LHCN-M2 (cell line): ENCODE data around the gene CHCHD6. TPM values are rescaled to one million over a fixed set of nuclear protein-coding genes. Genes with fewer than 3 reads are reported as not detected.

Source experiments
- DNase-seq: peaks from one replicate; pipeline ENCODE4 v3.0.0-alpha.2; 2012; ENCODE audit warnings: low read depth
- total RNA-seq: library from RNA; depleted of rRNA; stranded (reverse); fragments of >200 nt; gene quantifications from 2 replicates; pipeline ENCODE4 v1.2.3, GENCODE V29; 2014

CHCHD6 gene
- total RNA-seq, 1 experiment from 2014 or later = 23.5 TPM

DNA sequence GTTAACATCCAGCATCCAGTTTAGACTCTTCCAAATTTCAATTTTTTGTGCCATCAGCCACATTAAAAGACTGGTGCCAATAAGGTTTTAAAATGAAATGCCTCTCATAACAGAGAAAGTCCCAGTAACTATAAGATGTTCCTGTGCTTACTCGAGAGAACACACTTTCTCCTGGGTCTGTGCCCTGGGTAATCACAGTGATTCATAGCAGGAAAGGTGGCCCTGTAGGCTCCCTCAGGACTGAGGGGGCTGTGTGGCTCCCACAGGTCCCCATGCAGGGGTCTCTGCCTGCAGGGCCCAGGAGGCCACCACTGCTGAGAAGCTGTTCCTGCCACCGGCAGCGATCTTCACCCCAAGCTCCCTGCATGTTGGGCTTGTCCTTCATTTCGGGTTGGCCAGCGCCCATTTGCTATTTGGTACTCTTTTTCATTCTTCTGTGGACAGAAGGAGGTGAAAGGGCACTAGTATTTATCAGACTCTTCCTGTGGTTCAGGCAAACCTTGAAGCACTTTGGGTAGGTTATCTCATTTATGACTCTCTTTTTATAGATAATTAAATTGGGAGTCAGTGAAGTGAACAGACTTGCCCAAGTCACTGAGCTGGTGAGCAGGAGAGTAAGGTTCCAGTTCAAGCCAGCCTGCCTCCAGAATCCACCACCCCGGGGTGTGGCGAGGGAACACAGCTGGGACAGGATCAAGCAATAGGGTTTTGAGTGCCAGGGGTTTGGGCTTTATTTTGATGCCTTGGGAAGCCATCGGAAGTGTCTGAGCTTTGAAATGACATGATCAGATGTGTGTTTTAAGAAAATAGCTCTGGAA is 234.7 kb downstream of the CHCHD6 start:
- no peak for DNase-seq

DNA sequence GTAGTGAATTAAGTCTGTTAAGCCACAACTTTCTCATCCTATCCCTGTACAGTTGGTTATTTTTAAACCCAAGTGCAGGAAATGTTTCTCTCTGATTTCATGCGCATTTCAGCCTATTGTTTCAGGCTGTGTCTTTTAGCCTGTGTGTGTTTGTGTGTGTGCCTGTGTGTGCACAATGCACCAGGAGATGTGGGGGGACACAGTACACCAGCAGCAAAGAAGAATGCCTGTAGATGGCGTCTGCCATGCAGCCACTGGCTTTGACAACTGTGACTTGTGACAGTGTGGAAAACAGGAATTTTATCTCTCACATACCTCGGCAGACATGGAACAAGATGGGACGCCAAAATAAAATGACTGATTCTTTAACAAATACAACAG is 235.3 kb downstream of the CHCHD6 start:
- DNase-seq = no peak

DNA sequence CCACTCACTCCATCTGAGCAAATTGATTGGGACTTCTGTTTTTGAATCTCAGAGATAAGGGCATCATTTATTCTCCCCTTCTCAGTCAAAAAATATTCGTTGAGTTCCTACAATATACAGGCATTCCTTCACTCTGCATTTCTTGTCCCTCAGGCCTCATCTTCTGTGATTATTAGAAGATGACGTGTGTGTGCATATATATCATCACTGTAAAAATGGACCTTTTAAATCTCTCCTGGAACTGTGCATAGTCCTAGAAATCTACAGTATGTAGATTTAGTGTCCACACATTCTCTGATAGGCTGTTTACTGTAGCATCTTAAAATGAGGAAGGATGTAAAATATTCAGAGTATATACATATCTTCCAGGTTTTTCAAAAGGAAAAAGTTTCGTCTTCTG is 235.7 kb downstream of the CHCHD6 start:
- DNase-seq = no peak

DNA sequence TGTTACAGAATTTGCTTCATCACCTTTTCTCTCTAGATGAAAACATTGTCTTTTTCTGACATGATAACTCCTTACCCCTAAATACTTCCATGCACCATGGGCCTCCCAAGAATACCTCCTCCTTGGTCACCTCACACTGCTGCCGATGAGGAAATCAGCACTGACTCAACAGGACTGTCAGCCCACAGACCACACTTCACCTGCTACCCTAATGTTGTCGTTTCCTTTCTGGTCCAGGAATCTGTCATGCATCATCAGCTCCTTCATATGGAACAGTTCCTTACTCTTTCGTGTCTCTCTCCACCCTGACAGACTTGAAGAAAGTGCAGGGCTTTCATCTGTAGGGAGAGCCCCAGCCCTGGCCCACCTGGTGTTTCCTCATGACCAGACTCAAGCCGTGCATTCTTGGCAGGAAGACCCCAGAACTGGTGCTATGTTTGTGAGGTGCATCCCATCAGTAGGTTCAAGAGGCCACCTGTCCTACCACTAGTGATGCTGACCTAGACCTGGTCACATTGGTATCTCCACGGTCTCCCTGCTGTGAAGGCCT is 237.8 kb downstream of the CHCHD6 start:
- DNase-seq = peak; percentile 73

DNA sequence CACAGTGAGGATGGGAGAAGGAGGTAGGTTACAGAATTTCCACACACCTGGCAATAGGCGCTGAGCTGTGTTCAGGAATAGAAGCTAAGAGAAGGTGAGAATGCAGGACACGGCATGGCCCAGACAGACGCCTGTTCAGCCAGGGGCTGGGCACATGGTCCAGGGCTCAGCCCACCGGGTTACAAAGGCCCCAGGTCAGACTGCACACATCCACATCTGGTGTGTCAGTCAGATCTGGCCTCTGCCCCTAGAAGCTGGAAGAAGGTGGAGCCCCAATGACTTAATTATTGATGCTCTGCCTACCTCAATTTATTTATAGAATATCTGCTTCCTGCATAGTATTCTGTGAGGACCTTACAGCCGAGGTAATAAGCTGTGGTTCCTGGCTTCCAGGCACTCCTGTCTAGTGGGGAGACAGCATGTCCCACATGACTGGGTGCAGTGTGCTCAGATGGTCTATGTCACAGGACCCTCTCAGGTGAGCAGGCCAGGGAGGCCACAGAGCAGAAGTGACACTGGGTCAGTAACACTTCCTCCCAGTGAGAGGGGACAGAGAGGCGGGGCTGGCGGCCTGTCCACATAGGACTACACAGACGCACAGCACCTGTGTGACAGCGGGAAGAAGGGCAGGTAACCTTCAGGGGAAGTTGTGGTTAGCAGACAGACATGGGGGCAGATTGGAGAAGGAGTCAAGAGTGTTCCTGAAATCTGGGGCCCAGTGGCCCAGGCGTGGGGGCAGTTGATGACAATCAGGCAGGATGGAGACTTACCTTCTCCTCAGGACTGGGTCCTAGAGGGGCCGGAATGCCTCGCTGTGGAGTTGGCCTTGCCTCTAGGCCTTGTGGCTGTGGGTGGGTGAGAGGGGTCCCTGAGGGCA is 240.3 kb downstream of the CHCHD6 start:
- DNase-seq = no peak

DNA sequence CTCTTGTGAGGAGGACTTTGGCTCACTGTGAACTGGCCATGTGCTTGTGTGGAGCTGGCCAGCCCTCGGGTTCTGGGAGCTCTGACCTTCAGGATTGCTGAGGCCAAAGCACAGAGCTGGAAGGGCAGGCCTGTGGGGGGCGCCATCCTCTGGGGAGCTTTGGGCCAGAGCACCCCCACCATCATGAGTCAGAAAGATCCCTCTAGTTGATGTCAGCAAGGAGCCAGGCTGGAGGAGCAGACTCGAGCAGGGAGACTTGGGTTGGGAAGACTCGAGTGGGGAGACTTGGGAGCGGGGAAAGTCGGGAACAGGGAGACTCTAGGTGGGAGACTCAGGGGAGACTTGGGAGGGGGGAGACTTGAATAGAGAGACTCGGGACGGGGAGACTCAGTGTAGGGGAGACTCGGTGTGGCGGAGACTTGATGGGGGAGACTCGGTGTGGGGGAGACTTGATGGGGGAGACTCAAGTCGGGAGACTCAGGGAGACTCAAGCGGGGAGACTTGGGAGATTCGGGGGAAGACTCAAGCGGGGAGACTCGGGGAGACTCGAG is 241.2 kb downstream of the CHCHD6 start:
- DNase-seq = no peak

DNA sequence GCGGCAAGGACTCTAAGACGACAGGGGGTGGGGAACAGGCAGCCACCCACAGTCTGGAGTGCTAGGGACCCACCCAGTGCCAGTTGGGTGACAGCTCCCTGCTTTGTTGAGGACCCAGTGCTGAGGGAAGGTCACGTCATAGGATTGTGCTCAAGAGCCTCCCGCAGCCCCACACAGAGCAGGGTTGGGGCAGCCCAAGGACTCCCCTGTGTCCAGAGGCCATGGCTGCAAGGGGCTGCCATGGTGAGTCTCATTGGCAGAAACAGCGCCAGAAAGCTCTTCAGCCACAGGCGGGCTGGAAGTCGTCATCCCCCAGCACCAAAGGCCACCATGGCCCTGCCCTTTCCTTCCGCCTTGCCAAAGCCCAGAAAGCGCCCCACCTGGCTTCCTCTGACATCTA is 241.9 kb downstream of the CHCHD6 start:
- DNase-seq = no peak

DNA sequence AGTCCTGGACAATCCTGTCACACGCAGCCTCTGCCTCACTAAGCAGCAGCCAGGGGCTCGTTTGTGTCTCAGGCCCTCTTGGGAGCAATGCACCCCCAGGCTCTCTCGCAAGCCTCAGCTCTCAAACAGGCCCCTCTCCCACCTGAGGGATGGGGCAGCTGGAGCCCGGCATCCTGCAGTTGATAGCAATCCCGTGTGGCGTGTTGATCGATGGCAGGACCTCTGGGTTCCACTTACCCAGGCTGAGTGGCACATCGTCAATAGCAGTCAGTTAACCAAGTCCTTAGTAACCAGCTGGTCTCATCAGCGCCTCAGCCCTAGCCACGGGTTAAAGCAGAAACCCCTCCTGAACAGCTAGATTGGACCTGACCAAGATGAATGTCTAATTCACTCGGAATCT is 242.4 kb downstream of the CHCHD6 start:
- DNase-seq = no peak

DNA sequence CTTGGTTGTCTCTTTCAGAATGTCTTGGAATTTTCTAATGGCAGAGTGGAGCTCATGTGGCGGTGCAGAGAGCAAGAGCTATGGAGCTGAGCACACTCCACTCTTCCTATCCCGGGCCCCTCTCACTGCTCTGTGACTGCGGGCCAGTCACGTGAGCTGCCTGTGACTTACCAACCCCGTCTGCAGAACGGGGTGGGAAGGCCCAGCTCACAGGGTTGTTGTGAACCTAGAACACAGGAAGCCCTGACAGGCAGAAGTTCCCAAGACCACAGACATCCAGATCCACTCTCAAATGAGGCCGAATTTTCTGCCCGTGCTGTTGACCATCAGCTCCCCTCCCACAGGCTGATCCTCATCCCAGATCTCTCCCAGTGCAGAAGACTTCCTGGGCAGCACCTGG is 243.4 kb downstream of the CHCHD6 start:
- DNase-seq = no peak

DNA sequence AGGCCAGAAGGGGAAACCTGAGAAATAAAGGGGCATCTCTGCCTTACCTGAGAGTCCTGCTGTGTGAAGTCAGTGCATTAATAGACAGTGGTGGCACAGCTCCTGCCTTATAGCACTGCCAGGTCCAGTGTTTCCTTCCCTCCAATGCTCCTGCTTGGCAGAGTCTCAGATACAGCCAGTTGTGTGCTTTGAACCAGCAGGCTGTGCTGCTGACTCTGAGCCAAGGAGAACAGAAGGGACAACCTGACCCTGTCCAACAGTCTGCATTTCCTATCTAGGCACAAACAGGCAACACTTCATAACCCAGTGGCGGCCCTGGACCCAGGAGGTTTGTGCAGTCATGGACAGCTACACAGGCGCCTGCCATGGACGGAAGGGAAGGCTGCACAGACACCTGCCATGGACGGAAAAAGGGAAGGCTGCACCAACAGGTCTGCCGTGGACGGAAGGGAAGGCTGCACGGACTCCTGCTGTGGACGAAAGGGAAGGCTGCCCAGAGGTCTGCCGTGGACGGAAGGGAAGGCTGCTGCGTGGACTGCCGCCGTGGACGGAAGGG is 245.0 kb downstream of the CHCHD6 start:
- no peak for DNase-seq

DNA sequence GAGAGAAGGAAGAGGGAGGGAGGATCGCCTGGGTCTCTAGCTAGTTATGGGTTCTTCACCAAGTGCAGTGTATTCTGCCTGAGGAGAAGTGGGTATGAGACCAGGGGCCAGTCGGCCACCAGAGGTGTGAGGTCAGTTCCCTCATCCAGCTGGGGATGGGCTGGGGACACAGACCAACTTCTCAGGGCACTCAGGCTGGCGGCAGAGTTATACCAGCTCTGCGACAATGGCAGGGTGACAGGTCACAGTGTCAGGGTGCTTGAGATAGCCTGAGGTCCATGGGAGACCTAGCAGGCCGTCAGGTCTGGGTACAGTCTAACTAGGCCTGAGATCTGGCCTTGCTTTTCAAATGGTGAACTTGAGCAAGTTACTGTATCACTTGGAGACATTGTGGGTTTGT is 247.5 kb downstream of the CHCHD6 start:
- no peak for DNase-seq

DNA sequence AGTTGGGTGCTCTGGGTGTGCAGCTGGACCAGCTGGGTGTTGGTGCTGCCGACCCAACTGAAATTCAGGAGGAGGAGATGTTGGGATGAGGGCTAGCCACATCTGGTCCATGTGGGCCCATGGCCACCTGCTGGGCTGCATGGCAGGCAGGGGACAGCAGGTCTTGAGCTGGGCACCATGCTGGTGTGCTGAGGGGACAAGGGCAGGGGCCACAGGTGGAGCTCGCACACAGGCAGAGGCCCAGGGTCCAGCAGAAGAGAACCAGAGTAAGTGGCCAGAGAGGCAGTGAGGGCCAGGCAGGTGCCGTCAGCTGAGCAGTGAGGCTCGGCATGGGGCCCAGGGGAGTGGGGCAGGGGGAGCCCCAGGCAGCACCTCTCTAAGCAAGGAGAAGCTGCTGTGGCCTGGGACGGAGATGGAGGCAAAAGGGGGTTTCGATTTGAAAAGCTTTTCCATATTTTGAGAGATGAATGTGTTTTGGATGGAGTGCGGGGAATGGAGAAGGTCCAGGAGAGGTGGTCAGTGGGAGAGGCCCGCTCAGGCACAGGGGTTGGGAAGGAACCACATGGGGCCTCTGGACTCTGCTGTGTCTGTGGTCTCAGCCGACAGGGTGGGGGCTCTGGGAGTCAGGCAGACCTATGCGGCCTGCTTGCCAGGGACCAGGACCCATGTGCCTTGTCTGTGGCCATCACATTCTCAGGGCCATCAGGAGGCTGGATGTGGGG is 248.4 kb downstream of the CHCHD6 start:
- DNase-seq = no peak

DNA sequence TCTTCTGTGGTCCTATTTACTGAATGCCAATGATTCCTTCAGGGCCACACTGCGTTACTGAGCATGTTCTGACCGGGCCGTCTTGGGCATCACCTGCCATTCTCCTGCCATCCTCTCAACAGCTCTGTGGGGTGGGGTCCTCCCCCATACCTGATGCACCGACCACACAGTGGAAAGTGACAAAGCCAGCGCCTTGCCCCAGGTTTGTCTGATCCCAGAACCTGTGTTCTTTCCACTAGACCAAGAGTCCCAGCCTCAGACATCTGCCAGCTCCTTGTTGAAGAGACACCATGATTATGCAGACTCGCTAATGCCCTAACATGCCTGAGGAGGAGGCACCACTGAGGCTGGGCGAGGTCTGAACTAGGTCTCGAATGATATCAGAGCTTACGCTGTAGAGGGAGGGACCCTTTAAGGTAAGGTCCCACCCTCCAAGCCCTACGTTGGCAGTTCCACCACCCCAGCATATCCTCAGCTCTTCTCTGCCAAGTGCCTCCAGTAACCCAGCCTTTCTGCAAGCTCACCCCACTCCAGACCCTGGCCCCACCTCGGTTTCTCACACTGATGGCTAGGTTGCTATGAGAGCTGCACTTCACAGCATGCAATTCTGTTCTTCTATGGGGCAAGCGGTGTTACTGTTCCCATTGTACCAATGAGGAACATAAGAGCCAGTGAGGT is 249.1 kb downstream of the CHCHD6 start:
- DNase-seq = no peak

DNA sequence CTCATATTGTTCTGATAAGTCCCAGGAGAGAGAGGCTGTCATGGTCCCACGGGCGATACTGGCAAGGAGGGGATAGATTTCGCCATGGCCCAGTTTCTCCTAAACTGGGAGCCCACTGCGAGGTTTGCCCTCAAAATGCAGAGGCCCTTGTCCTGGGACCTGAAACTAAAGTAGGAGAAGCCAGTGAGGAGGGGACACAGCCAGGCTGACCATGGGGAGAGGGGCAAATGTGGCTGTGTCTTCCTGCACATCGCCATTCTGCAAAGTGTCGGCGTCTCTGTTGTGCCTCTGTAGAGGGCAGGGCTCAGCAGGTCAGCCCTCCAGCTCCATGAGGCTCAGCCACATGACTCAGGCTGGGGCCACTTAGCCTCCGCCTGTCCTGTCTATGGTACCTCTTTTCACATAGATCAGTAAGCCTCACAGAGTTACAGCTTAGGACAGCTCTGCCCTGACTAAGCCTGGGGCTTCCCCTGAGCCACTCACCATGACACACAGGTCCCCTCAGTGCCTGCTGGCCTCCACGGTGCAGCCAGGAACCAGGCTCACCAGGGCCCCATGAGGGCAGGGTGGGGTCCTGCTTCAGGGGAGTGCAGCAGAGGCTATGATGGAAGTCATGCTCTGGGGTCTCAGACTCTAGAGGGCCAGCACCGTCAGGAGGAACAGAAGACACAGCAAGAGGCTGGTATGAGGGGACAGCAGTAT is 250.3 kb downstream of the CHCHD6 start:
- DNase-seq = no peak

DNA sequence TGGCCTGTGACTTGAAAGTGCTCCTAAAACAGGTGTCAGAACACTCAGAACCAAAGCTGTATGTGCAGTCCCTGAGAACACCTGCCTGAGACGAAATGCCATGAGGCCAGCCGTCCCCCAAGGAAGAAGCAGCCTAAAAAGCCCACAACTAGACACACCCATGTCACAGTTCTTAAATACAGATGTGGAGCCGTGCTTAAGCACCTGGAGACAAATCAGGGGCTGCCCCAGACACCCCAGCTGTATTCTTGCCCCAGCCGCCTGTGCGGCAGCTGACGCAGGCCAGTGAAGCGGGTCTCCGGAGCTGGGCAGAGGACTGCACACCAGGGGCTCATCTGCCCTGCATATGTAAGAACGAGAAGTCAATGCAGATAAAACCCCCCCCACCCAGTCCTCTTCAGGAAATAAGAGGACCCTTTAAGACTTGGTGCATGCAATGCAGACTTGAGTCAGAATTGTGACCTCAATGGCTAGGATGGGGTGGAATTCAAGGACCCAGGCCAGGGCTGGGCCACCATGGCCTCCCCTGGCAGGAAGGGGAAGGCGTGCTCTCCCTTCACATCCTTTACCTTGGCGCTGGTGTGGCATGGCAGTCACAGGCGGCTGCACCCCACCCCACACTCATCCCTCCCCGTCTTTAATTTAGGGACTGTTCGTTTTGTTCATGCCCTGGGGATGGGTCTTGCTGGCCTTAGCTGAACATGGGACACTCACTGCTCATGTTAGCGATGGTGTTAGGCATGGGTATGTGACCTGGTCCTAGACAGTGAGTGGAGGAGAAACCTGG is 251.2 kb downstream of the CHCHD6 start:
- DNase-seq = no peak

DNA sequence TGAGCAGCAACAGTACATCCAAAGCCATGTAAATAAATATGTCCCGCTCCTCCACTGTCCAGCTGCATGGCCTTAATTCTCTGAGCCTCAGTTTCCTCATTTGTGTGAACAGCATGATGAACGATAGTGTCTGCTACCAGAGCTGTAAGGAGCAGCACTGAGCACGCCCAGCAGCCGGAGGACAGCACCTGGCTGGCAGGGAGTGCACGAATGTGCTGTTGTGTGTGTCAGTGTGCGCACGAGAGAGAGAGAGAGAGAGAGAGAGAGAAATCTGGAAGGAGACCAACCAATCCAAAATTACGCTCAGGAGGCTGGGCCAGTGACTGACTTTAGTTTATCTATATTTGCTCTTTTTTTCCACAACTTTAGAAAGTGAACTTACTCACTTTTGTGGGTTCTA is 252.3 kb downstream of the CHCHD6 start:
- DNase-seq = no peak

DNA sequence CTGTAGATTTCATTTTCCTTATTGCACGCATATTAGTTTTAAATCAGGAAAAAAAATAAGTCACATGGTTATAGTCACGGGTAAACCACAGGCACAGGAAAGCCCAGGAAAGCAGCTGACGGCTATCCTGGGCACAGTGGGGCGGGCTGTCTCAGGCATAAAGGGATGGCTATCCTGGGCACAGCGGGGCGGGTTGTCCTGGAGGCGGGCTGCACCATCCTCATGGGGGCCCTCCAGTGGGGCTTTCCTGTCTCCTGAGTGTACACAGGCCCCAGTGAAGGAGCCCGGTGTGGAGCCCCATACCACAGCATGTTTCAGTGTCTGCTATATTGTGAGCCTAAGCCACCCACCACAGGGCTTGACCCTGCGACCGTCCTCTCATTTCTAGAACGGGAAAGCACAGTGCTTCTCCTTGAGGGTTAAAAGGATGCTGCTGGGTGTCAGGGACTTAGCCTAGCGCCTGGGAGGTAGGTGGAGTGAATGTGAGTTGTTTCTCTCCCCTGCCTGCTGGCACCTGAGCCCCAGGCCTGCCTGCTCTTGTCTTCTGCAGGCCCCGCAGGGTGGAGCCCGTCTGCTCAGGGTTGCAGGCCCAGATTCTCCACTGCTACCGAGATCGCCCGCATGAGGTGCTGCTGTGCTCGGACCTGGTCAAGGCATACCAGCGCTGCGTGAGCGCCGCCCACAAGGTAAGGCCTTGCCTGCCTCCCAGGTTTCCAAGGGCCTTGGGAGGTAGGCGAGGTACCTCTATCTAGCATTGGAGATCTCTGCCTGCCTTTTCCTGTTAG is 253.0 kb downstream of the CHCHD6 start:
- no peak for DNase-seq
